H9 (cell line): ENCODE data around the gene MDFI. TPM values are rescaled to one million over a fixed set of nuclear protein-coding genes. Genes with fewer than 3 reads are reported as not detected.

Experiments
- DNase-seq: peaks from one replicate; pipeline ENCODE4 v3.0.0-alpha.2; 2017
- H2AFZ ChIP-seq: one replicate; pipeline ENCODE4 v1.6.1; 2013; ENCODE audit warnings: mild to moderate bottlenecking, low read length, control low read depth, moderate library complexity
- H2AK5ac ChIP-seq: 2 replicates; pipeline ENCODE4 v1.6.1; 2013; ENCODE audit warnings: low read length, control low read depth, mixed read lengths; ENCODE audit not compliant: insufficient read length
- H2BK120ac ChIP-seq: one replicate; pipeline ENCODE4 v1.6.1; 2013; ENCODE audit warnings: low read depth, mild to moderate bottlenecking, low read length, control low read depth, inconsistent platforms; ENCODE audit not compliant: poor library complexity, severe bottlenecking
- H2BK12ac ChIP-seq: 2 replicates; pipeline ENCODE4 v1.6.1; 2013; ENCODE audit warnings: low read length, control low read depth, mixed read lengths, low read depth; ENCODE audit not compliant: insufficient read length
- H2BK15ac ChIP-seq: 2 replicates; pipeline ENCODE4 v1.6.1; 2013; ENCODE audit warnings: low read depth, low read length, control low read depth
- H2BK20ac ChIP-seq: one replicate; pipeline ENCODE4 v1.6.1; 2013; ENCODE audit warnings: low read depth, mild to moderate bottlenecking, low read length, control low read depth, inconsistent platforms; ENCODE audit not compliant: poor library complexity, severe bottlenecking
- H2BK5ac ChIP-seq: 2 replicates; pipeline ENCODE4 v1.6.1; 2013; ENCODE audit warnings: low read length, control low read depth, mixed read lengths; ENCODE audit not compliant: insufficient read length
- H3K14ac ChIP-seq: 2 replicates; pipeline ENCODE4 v1.6.1; 2013; ENCODE audit warnings: low read length, control low read depth; ENCODE audit not compliant: insufficient read depth
- H3K18ac ChIP-seq: 2 replicates; pipeline ENCODE4 v1.6.1; 2013; ENCODE audit warnings: low read depth, mild to moderate bottlenecking, mixed read lengths, low read length, control low read depth; ENCODE audit not compliant: insufficient read length
- H3K23ac ChIP-seq: 2 replicates; pipeline ENCODE4 v1.6.1; 2013; ENCODE audit warnings: low read length, control low read depth, mixed read lengths, low read depth; ENCODE audit not compliant: insufficient read length
- H3K23me2 ChIP-seq: 2 replicates; pipeline ENCODE4 v1.6.1; 2013; ENCODE audit warnings: low read depth, mild to moderate bottlenecking, mixed read lengths, low read length, control low read depth; ENCODE audit not compliant: insufficient read length, poor library complexity, severe bottlenecking
- H3K27ac ChIP-seq: 2 replicates; pipeline ENCODE4 v1.5.1; 2013; ENCODE audit warnings: low read length, control low read depth, mixed read lengths, low read depth; ENCODE audit not compliant: insufficient read length
- H3K27me3 ChIP-seq: 2 replicates; pipeline ENCODE4 v1.6.1; 2013; ENCODE audit warnings: low read length, control low read depth, inconsistent platforms; ENCODE audit not compliant: insufficient read depth
- H3K4ac ChIP-seq: 2 replicates; pipeline ENCODE4 v1.6.1; 2013; ENCODE audit warnings: low read depth, mild to moderate bottlenecking, control low read depth, inconsistent platforms, low read length, moderate library complexity
- H3K4me1 ChIP-seq: 2 replicates; pipeline ENCODE4 v1.6.1; 2013; ENCODE audit warnings: low read length, control low read depth, inconsistent platforms; ENCODE audit not compliant: insufficient read depth
- H3K4me2 ChIP-seq: 2 replicates; pipeline ENCODE4 v1.6.1; 2013; ENCODE audit warnings: low read length, control low read depth, mixed read lengths; ENCODE audit not compliant: insufficient read length, insufficient read depth
- H3K56ac ChIP-seq: 2 replicates; pipeline ENCODE4 v1.6.1; 2013; ENCODE audit warnings: low read depth, mild to moderate bottlenecking, mixed read lengths, low read length, control low read depth; ENCODE audit not compliant: insufficient read length
- H3K79me1 ChIP-seq: 2 replicates; pipeline ENCODE4 v1.6.1; 2013; ENCODE audit warnings: low read depth, mild to moderate bottlenecking, moderate library complexity, low read length, control low read depth, inconsistent platforms; ENCODE audit not compliant: insufficient read depth, poor library complexity, severe bottlenecking
- H3K79me2 ChIP-seq: 2 replicates; pipeline ENCODE4 v1.6.1; 2013; ENCODE audit warnings: low read length, control low read depth, inconsistent platforms; ENCODE audit not compliant: insufficient read depth
- H3K9ac ChIP-seq: 2 replicates; pipeline ENCODE4 v1.6.1; 2013; ENCODE audit warnings: low read length, control low read depth, mixed read lengths; ENCODE audit not compliant: insufficient read length; ENCODE audit errors: extremely low read depth
- H3K9me3 ChIP-seq: one replicate; pipeline ENCODE4 v1.6.1; 2013; ENCODE audit warnings: low read depth, low read length, inconsistent platforms; ENCODE audit not compliant: control insufficient read depth
- H3T11ph ChIP-seq: one replicate; pipeline ENCODE4 v1.6.1; 2013; ENCODE audit warnings: mild to moderate bottlenecking, low read length, control low read depth, inconsistent platforms
- H4K20me1 ChIP-seq: one replicate; pipeline ENCODE4 v1.6.1; 2013; ENCODE audit not compliant: control insufficient read depth, insufficient read length, insufficient read depth
- H4K5ac ChIP-seq: 2 replicates; pipeline ENCODE4 v1.6.1; 2013; ENCODE audit warnings: low read depth, mild to moderate bottlenecking, mixed read lengths, low read length, control low read depth; ENCODE audit not compliant: insufficient read length
- H4K8ac ChIP-seq: replicated peaks from 2 replicates; pipeline ENCODE4 v1.6.1; 2013; ENCODE audit warnings: low read length, control low read depth, mixed read lengths, low read depth; ENCODE audit not compliant: insufficient read length
- H4K91ac ChIP-seq: 2 replicates; pipeline ENCODE4 v1.6.1; 2013; ENCODE audit warnings: low read depth, mild to moderate bottlenecking, moderate library complexity, mixed read lengths, low read length, control low read depth; ENCODE audit not compliant: insufficient read length
- H3K27ac Mint-ChIP-seq, 3 experiments: 2 replicates in 2 of 3; 3 replicates in 1 of 3; pipeline ENCODE4 v1.8.0; 2020 to 2021; ENCODE audit warnings: mixed read lengths in 3 of 3, mild to moderate bottlenecking in 1 of 3, moderate library complexity in 1 of 3
- H3K27me3 Mint-ChIP-seq: 2 replicates; pipeline ENCODE4 v1.8.0; 2021; ENCODE audit warnings: low read depth, mild to moderate bottlenecking, moderate library complexity, mixed read lengths
- H3K36me3 Mint-ChIP-seq, 3 experiments: 2 replicates in 2 of 3; 3 replicates in 1 of 3; pipeline ENCODE4 v1.8.0; 2020 to 2021; ENCODE audit warnings: low read depth in 3 of 3, mixed read lengths in 3 of 3; ENCODE audit not compliant: insufficient read depth in 1 of 3
- H3K4me1 Mint-ChIP-seq, 2 experiments: 2 replicates each; pipeline ENCODE4 v1.8.0; 2020; ENCODE audit warnings: mixed read lengths in 2 of 2
- H3K4me3 Mint-ChIP-seq, 2 experiments: 2 replicates in 1 of 2; 3 replicates in 1 of 2; pipeline ENCODE4 v1.8.0; 2020 to 2021; ENCODE audit warnings: mild to moderate bottlenecking in 2 of 2, mixed read lengths in 2 of 2, moderate library complexity in 1 of 2
- H3K9me3 Mint-ChIP-seq, 2 experiments: 2 replicates in 1 of 2; 3 replicates in 1 of 2; pipeline ENCODE4 v1.8.0; 2020; ENCODE audit warnings: mild to moderate bottlenecking in 2 of 2, mixed read lengths in 2 of 2, moderate library complexity in 1 of 2
- WGBS: extraction: QIAGEN DNeasy Blood & Tissue Kit; methylation state at CpG from one replicate; pipeline ENCODE4 v1.1.7; 2013; ENCODE audit warnings: missing lambda C conversion rate, low lambda C conversion rate, mixed read lengths; ENCODE audit not compliant: insufficient read length; ENCODE audit errors: extremely low coverage; 5-methylcytosine and 5-hydroxymethylcytosine counted together
- total RNA-seq: library from RNA; stranded (reverse); gene quantifications from 2 replicates; pipeline ENCODE4 v1.2.1, GENCODE V29; 2021
- TF ChIP-seq, protein P1 (sequence below): fragments of 200-600 bp; sonication (generic); conservative IDR thresholded peaks from 3 replicates; pipeline ENCODE4 v1.8.0; 2021; ENCODE audit warnings: antibody characterized with exemption, mild to moderate bottlenecking

Gene MDFI
- total RNA-seq, 1 experiment from 2014 or later = 45.0 TPM

DNA sequence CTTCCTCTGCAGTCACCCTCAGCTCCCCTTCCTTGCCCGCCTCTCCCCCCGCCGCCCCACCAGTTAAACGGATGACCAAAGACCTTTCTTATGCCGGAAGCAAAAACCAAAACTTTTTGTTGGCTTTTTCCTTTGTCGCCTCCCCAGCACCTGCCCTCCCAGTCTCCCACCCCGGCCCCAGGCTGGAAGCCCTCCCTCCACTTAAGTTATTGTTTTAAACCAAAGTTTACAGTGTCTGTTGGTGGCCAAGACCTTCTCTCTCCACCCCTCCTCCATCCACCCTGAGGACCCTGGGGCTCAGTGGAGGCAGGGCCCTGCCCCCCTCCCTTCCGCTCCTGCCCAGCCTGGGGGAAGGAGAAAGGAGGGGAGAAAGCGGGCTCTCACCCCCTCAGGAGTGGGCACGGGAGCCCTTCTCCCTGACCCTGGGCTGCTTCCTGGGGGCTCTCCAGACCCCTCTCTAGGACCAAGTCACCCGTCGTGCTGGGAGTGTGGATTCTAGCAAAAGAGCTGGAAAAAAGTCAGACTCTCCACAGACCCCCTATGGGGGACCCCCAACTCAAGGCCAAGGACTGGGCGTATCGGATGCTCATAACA lies 38.3 kb upstream of the MDFI start:
- Histone ChIP-seq H2BK120ac (no peak overlapping the region), H3K9me3 (no peaks in the 10 kb centered on the region), H2BK15ac (no peak overlapping the region), H3K27me3 (no peaks in the 10 kb centered on the region), H3K4ac (no peak overlapping the region), H3K79me1 (no peaks in the 10 kb centered on the region), H2BK12ac (no peak overlapping the region), H2BK5ac (no peak overlapping the region), H4K20me1 (peaks cover 3% of the 10 kb centered on the region), H4K5ac (no peak overlapping the region), H3K18ac (no peak overlapping the region), H3K4me2 (no peak overlapping the region), H3T11ph (no peak overlapping the region), H3K27ac (no peak overlapping the region), H3K4me1 (peaks cover 2% of the 10 kb centered on the region; the same call in 1 of the 2 replicates), H4K8ac (no peak overlapping the region), H3K56ac (no peak overlapping the region), H4K91ac (no peak overlapping the region), H3K23me2 (peaks cover 3% of the 10 kb centered on the region), H2BK20ac (no peak overlapping the region), H3K23ac (no peak overlapping the region), H3K79me2 (no peaks in the 10 kb centered on the region), H2AFZ (no peak overlapping the region), H3K14ac (no peak overlapping the region), H3K9ac (no peak overlapping the region), H2AK5ac (no peak overlapping the region)
- peaks cover 19 to 44% of the 10 kb centered on the region in 2 experiments for H3K4me1 Mint-ChIP-seq
- peaks cover 7% of the 10 kb centered on the region for H3K27me3 Mint-ChIP-seq
- no peak for DNase-seq
- H3K4me3 Mint-ChIP-seq = no peak overlapping the region
- TF ChIP-seq, protein P1, sequence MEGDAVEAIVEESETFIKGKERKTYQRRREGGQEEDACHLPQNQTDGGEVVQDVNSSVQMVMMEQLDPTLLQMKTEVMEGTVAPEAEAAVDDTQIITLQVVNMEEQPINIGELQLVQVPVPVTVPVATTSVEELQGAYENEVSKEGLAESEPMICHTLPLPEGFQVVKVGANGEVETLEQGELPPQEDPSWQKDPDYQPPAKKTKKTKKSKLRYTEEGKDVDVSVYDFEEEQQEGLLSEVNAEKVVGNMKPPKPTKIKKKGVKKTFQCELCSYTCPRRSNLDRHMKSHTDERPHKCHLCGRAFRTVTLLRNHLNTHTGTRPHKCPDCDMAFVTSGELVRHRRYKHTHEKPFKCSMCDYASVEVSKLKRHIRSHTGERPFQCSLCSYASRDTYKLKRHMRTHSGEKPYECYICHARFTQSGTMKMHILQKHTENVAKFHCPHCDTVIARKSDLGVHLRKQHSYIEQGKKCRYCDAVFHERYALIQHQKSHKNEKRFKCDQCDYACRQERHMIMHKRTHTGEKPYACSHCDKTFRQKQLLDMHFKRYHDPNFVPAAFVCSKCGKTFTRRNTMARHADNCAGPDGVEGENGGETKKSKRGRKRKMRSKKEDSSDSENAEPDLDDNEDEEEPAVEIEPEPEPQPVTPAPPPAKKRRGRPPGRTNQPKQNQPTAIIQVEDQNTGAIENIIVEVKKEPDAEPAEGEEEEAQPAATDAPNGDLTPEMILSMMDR = no peak
- peaks cover 0 to 12% (median 0%) of the 10 kb centered on the region in 3 experiments; a peak in 1 of 7 replicates for H3K36me3 Mint-ChIP-seq
- no peaks in the 10 kb centered on the region; a peak in 1 of 5 replicates for H3K9me3 Mint-ChIP-seq
- H3K27ac Mint-ChIP-seq = no peak overlapping the region
- no CpG with 5 or more reads among the region's 14 CpGs for WGBS
